ENCODE measurements around the gene POR.

DNA sequence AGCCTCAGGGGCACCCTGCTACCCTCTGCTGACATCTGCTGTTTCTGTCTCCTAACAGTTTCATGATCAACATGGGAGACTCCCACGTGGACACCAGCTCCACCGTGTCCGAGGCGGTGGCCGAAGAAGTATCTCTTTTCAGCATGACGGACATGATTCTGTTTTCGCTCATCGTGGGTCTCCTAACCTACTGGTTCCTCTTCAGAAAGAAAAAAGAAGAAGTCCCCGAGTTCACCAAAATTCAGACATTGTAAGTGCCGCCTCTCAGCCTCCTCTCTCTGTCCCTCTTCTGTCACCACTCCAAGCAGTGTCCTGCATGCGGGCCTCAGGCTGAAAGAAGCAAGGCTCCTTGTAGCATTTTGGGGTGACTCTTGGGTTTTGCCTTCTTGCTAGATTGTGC lies 39.0 kb downstream of the POR start:
- TF ChIP-seq, protein P1, sequence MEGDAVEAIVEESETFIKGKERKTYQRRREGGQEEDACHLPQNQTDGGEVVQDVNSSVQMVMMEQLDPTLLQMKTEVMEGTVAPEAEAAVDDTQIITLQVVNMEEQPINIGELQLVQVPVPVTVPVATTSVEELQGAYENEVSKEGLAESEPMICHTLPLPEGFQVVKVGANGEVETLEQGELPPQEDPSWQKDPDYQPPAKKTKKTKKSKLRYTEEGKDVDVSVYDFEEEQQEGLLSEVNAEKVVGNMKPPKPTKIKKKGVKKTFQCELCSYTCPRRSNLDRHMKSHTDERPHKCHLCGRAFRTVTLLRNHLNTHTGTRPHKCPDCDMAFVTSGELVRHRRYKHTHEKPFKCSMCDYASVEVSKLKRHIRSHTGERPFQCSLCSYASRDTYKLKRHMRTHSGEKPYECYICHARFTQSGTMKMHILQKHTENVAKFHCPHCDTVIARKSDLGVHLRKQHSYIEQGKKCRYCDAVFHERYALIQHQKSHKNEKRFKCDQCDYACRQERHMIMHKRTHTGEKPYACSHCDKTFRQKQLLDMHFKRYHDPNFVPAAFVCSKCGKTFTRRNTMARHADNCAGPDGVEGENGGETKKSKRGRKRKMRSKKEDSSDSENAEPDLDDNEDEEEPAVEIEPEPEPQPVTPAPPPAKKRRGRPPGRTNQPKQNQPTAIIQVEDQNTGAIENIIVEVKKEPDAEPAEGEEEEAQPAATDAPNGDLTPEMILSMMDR (IDR thresholded peaks at IDR 0.05; ENCODE audit: low read depth, low read length) = no peak
- TF ChIP-seq EZH2phosphoT487 (IDR thresholded peaks at IDR 0.05; ENCODE audit: low read depth) = no peak
